MV-4-11 (cell line): Measurements from ENCODE around the gene PER1.

Experiments
- DNase-seq: peaks from one replicate; lab custom pipeline; 2025; lab: John Stamatoyannopoulos, UW

Gene PER1, protein sequence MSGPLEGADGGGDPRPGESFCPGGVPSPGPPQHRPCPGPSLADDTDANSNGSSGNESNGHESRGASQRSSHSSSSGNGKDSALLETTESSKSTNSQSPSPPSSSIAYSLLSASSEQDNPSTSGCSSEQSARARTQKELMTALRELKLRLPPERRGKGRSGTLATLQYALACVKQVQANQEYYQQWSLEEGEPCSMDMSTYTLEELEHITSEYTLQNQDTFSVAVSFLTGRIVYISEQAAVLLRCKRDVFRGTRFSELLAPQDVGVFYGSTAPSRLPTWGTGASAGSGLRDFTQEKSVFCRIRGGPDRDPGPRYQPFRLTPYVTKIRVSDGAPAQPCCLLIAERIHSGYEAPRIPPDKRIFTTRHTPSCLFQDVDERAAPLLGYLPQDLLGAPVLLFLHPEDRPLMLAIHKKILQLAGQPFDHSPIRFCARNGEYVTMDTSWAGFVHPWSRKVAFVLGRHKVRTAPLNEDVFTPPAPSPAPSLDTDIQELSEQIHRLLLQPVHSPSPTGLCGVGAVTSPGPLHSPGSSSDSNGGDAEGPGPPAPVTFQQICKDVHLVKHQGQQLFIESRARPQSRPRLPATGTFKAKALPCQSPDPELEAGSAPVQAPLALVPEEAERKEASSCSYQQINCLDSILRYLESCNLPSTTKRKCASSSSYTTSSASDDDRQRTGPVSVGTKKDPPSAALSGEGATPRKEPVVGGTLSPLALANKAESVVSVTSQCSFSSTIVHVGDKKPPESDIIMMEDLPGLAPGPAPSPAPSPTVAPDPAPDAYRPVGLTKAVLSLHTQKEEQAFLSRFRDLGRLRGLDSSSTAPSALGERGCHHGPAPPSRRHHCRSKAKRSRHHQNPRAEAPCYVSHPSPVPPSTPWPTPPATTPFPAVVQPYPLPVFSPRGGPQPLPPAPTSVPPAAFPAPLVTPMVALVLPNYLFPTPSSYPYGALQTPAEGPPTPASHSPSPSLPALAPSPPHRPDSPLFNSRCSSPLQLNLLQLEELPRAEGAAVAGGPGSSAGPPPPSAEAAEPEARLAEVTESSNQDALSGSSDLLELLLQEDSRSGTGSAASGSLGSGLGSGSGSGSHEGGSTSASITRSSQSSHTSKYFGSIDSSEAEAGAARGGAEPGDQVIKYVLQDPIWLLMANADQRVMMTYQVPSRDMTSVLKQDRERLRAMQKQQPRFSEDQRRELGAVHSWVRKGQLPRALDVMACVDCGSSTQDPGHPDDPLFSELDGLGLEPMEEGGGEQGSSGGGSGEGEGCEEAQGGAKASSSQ (N-terminal part only)

DNA sequence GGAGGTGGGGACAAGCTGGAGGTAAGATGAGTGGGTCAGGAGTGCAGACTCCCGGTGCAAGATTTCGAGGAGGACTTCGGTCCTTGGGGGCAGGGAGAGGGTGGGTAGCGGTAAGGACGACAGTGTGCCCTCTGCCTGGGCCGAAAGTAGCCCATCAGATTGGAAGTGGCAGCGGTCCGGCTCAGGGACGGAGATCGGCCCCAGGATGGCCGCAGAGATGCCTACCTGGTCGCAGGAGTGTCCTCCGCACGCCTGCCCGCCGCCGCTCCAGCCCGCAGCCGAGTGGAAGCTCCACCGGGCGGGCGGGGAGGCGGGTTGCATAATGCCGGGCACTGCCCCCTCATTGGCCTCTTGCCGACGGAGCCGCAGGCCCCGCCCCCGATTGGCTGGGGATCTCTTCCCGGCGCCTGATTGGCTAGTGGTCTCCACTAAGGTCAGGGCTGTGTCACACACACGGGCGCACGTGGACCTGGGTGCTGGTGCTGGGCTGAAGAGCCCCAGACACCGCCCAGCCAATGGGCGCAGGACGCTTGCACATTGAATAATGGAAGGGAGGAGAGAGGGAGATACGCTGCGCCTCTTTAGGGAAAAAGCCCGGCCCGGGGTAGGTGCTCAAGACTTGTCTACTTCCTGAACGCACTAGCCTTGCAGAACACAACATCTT, at the start of gene PER1:
TSS of gene PER1 (minus strand) at position 293 of the 664 bp plus-strand sequence. CDS start 1,698 bp downstream, outside the sequence.
- DNase-seq, result peak; percentile 96

DNA sequence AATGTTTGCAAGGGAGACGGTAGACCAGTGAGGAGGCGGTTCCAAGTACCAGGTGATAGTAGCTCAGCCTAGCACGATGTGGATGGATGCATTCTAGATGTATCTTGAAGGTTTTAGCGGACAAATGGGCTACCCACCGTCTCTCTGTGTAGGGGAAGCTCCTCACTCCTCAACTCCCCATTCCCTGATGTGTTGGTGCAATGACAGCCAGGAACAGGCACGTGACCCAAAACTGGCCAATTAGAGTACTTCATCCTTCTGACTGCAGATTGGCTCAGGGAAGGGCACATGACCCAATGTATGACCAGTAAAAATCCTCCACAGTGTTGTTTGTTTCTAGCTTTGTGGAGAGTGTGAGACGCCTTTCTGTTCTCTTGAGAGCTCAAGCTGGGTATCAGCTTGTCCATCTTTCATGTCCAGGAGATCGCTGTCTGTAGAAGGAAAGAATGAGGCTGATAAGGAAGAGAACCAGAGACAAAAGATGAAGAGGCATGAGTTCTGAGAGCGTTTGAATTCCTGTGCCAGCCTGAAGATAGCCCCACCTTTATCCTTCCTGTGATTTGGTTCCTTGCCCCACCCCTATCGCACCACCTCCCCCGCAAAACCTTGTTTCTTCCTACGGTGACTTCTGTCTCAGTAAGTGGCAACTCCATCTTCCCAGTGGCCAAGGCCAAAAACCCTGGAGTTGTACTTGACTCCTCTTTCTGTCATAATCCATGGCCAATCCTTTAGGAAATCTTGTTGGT, 40.0 kb upstream of the PER1 start:
- peak; percentile 84 for DNase-seq

DNA sequence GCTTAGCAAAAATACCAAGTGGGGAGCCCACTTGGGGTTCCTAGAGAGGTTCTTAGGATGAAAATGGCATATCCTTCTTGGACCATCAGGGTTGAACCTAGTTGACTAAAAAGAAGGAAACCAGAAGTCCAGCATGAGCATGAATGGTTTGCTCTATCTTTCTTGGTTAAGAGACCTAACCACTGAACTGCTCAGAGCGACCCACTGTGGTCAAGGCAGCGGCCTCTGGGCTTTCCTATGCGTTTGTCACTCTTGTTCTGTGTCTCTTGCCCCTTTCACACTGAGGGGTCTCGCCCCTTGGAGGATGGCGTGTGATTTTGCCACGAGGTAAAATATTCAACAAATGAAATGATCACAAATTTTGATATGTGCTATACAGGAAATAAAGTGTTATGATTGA, 38.3 kb upstream of the PER1 start:
- peak; percentile 87 for DNase-seq

DNA sequence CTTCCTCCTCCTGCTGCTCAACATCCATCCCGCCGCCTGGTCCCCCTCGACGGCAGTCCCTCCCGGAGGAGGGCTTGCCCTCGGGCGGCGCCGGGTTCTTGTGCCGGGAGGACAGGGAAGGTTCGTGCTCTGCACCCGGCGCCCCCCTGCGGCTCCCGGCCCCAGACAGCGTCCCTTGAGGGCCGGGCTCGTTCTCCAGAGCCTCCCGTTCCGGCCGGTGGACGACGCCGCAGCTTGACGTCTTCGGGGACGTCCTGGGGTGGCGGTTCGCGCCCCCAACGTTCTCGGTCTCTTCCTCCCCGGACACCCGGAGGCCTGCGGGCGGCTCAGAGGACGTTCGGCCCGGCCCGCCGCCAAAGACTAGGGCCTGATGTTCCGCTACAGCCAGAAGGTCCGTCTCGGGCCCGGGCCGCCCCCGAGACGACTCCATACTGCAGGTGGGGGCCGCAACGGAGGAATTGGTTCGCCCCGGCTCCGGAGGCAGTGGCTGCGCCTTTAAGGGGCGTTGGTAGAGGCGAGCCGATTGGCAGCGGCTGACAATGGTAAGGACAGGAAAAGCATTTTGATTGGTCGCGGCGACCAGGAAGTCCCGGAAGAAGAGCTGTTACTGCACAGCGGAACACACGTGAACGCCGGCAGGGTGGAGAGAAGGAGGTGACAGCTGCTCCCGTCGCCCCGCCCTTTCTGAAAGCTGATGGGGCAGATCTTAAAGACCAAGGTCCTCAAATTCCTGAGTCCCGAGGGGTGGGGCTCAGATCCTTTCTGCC, 37.7 kb upstream of the PER1 start, which contains the start of gene BORCS6:
TSS of gene BORCS6 (minus strand) at position 470 of the 767 bp plus-strand sequence. CDS start at position 430, 40 bp downstream.
- peak; percentile 99 for DNase-seq

DNA sequence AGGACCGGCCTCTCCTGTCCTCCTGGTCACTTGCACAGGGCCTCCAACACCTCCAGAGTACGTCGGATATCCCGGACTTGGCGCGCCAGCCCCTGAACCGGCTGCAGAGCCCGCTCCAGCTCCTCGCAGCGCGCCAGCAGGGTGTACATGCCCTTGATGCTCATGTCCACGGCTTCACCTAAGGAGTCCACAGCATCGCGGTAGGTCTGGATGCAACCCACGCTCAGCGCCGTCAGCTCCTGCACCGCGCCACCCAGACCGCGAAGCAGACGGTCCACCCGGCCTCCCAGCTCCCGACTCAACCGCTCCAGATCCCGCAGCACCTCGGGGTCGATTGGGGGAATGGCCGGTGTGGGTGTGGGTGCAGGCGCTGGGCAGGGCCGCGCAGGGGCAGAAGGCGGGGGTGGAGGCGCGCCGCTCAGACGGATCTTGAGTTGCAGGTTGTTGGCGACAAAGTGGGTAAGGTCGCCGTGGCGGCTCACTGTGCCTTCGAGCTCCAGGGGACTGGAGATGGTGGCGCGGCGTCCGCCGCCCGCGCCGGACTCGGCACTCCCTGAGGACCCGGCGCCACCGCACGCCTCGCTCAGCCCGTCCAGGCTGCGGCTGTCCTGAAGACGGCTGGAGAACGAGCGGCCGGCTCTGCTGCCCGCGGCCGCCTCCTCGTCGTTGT, 37.0 kb upstream of the PER1 start:
- DNase-seq, result no peak

DNA sequence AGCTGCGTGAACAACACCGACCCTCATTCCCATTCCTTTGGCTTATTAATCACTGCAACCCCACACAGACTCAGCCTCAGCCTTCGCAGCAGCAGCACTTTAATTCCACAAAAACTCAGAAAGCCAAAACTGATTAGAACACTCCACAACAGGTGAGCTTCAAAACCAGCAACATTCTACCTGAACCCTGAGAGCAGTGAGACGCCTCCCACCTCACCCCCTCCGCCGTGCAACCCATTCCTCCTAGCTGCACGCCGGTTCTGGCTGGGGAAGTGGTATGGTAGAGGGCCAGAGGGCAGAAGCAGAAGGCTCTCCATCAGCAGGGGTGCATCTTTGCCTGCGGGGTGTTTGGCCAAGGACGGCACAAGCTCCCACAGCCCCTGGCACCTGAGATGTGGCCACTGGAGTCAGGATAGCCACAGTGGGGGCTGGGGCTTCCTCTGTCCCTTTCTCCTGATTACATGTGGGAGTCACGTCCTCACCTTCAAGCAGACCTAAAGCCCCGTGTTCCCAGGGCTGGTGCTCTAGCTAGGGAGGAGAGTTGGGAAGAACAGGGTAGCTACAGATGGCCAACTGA, 36.1 kb upstream of the PER1 start:
- DNase-seq, result no peak

DNA sequence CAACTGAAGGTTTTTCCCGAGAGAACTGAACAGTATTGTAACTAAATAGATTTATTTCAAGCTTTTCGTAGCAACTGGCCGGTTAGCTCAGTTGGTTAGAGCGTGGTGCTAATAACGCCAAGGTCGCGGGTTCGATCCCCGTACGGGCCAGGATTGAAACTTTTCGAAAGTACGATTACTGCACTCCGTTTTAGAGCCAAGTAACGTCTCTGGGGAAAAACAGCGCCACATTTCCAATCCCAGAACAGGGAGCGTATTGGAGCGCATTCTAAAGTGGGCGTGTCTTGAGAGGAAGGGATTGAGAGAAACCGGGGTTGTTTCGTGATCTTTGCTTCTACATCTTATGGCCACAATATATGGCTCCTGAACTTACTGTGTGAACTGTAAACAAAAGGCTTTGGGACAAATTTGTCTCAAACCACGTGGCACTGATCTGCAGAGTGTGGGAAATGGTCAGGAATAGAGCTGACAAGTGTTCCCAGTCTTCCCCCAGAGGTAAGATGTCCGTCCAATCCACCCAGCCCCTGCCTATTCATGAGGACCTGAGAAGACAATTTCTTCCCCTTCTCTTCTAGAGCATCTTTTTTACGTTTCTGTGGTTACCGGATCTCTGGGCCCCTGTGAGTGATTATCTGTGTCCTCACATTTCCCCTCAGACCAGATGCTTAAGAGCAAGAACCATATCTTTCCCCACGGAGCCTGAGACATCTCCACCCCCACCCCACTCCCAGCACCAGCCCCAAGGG, 35.5 kb upstream of the PER1 start:
- peak; percentile 99 for DNase-seq

DNA sequence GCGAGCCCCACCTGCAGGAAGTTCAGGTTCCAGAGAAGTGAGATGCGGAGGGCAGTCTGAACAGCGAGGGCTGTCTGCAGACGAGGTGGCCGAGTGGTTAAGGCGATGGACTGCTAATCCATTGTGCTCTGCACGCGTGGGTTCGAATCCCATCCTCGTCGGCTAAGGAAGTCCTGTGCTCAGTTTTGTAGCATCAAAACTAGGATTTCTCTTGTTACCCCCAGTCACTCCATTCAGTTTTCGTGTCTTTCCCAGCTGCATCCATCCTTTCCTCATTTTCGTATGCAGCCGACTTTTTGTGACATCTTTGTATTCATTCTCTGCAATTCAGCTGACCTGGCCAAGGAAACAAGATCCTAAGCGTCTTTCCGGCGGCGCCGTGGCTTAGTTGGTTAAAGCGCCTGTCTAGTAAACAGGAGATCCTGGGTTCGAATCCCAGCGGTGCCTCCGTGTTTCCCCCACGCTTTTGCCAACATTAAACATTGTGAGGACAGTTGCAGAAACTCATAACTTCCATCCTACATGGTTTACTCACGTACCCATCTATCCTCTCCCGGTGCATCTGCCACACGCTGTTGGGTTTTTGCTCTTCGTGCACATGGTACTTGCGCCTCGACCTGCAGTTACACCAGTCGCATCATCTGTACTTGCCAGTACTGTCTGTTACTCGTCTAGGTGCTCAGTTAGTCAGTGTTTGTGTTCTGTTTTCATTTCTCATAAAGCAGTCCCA, 34.7 kb upstream of the PER1 start:
- peak; percentile 98 for DNase-seq

DNA sequence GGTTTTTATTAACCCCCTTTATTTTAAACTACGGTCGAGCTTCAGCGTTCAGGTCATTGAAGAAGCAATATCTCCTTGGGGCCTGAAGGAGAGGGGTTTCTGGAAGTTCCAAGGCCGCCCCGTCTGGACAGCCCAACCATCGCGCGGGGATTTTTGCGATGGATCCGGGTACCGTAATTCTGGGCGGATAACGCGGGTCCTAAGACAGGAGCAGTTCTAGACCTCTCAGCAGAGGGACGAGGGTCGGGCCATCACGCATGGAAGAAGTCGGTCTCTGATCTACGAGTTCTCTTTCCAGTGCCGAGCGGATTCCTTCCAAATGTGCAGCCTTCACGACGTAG, 34.2 kb upstream of the PER1 start:
- DNase-seq, result no peak

DNA sequence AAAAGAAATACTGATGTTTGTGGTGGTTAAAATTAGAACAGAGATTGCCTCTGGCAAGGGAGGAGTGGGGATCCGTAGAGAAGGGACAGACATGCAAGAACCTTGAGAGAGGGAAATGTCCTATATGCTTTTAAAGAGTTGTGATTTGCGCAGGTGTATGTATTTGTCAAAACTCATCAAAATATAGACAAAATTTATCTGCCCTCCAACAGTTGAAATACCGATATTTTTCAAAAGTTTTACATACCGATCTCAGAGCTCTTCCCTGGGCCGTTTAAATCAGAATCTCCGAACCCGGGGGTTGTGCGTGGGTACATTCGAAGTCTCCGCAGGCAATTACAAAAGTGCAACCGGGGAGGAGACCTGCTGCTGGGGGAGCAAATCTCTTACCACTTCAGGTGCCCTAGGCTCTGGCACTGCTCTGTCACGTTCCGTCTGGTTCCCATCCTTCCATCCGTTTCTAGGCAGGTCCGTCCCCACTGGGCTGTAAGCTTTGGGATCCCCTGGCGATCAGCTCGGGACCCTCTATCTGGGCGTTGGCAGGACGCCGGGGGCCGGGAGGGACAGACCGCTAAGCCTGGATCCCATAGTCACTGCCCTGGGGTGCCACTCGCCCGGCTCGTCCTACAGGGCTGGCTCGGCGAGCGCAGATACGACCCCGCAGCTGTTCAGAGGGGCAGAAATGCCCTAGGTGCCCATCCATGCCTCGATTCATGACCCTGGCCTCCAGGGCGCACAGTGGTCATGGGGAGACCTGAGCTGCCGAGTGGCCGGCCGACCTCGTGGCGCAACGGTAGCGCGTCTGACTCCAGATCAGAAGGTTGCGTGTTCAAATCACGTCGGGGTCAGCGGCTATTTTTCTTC, 33.6 kb upstream of the PER1 start:
- peak; percentile 66 for DNase-seq

DNA sequence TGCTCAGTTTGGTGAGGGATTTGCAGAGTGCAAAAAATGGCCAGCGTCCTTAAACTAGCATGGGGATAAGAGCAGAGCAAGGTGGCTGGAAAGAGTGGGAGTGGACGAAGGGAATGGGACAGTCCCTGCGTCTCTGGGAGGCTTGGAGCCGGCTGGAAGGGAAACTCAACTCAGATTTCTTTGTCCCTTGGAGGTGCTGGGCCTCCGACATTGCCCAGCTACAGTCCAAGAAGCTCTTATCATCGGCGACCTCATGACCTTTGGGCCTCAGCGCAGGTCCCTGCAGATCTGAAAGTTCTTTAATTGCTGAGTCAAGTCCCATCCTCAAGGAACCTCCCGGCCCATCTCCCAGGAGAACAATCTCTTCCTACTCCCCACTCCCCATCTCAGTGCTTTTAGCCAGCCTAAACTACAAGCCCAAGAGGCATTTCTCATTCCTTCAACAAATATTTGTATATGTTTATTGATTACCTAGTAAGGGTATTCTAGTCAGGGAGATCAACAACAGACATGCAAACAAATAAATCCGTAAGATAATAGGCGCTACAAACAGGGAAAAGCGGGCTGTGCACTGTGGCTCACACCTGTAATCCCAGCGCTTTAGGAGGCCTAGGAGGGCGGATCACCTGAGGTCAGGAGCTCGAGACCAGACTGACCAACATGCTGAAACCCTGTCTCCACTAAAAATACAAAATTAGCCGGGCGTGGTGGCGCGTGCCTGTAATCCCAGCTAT, 25.0 kb upstream of the PER1 start:
- no peak for DNase-seq

DNA sequence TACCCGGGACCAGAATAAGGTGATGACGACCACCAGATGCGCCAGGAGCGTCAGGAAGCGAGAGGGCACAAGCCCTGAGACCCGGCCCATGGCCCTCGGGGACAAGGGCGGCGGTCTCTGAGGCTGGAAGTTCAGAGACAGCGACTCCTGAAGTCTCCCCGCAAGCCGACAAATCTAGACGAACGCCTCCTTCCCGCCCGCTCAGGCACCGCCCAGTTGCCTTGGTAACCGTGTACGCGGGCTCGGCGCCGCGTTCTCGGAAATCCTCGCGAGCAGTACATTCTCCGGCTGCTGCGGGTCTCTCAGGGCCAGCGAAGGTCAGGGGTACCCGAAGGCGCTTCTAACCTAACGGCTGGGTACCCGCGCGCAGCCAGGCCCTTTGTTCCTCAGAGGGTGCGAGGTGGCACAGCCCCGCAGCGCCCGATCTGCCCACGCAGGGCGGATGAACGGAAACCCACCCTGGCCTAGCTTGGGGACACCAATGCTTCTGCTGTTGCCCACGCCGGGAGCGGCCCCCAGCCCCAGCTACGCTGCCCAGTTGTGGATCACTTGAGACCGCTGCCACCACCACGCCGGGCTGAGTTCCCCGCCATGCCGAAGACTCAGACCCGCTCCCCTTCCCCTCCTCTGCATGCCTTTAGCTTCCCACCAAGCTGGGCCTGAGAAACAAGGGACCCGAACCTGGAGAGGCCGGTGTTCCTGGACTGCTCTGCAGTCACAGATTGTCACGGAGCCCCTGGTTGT, 24.2 kb upstream of the PER1 start, which contains the start of gene TMEM107:
TSS of gene TMEM107 (minus strand) at position 184 of the 744 bp plus-strand sequence. CDS start at position 90, 94 bp downstream.
- peak; percentile 83 for DNase-seq

DNA sequence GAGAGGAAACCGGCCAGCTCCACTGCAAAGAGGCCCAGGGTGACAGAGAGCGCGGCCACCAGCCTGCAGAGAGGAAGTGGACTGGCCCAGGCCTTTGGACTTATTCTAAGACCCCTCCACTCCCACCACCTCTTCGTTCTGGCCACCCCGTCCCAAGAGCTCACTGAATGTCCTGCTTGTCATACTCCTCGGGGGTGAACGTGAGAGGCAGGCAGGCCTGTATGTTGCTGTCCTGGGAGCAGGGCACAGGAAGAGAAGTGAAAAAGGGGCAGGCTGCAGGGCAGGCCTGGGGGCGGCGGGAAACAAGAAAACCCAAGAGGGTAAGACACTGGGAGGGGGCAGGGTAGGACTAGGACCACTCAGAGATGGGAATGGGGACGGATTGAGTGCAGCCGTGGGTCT, 23.6 kb upstream of the PER1 start:
- peak; percentile 32 for DNase-seq

DNA sequence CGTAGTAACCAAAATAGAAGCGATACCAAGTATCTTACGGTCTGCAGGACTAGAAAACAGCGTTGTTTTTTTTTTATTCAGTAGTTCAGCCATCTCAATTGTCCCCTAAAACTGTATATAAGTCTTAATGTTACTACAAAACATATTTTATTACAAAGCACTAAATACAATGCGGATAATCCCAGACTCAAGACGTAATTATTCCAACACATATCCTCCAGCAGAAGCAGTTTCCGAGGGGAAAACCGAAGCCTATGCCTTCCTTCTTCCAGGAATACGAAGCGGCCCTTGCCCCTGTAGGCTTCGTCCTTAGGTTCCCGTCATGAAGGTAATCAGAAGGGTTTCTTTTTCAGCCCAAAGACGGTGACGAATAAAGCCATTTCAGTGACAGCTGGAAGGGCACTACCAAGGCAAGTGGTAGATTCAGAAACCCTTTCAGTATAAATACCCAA, 21.7 kb upstream of the PER1 start:
- no peak for DNase-seq
